HG03064 (cell line): ENCODE results near the gene SMNDC1.
"Not testable (repeated sequence)": the region's sequence is repeated elsewhere in the genome, so short reads cannot be mapped to it uniquely, and the experiment has no call there.

ENCODE experiments used
- ATAC-seq: cut with Tn5 transposase; IDR thresholded peaks from one replicate; pipeline ENCODE4 v1.9.1; 2021; ENCODE audit warnings: low read depth; ENCODE audit not compliant: unreplicated experiment

The SMNDC1 gene

GRCh38 chr10:110258542-110258941 is 46.2 kb downstream of the SMNDC1 start:
- ATAC-seq: no peak

GRCh38 chr10:110254467-110254866 is 50.3 kb downstream of the SMNDC1 start:
- no peak for ATAC-seq

- no peak for ATAC-seq
These were observed 52.6 kb downstream of the SMNDC1 start for GRCh38 chr10:110252151-110252550.

GRCh38 chr10:110251392-110251791 is 53.3 kb downstream of the SMNDC1 start:
- peak; percentile 77 for ATAC-seq

GRCh38 chr10:110249489-110249888 is 55.2 kb downstream of the SMNDC1 start:
- ATAC-seq: peak; percentile 66

GRCh38 chr10:110247833-110248232 is 56.9 kb downstream of the SMNDC1 start:
- not testable (repeated sequence) for ATAC-seq

GRCh38 chr10:110244550-110244949 is 60.2 kb downstream of the SMNDC1 start:
- no peak for ATAC-seq

- ATAC-seq: no peak
These were observed 62.2 kb downstream of the SMNDC1 start for GRCh38 chr10:110242511-110242910.

- ATAC-seq: peak; percentile 44
These were observed 62.9 kb downstream of the SMNDC1 start for GRCh38 chr10:110241841-110242240.

GRCh38 chr10:110241407-110241806 is 63.3 kb downstream of the SMNDC1 start:
- ATAC-seq: peak; percentile 73
